Large intestine (tissue), 12 donors: Measurements from ENCODE around the gene LRR1. TPM values are rescaled to one million over a fixed set of nuclear protein-coding genes. Genes with fewer than 3 reads are reported as not detected.

Experiments
- DNase-seq, 2 donors: peaks; one replicate each; pipeline versions ENCODE4 v3.0.0 to v3.0.0-alpha.2; 2013
- H3K27ac ChIP-seq: one replicate; pipeline ENCODE4 v1.5.1; 2013; ENCODE audit warnings: low read length
- H3K27me3 ChIP-seq: 2 replicates; pipeline ENCODE4 v1.6.1; 2013; ENCODE audit warnings: low read length; ENCODE audit not compliant: control insufficient read depth, insufficient read depth
- H3K36me3 ChIP-seq: 2 replicates; pipeline ENCODE4 v1.6.1; 2013; ENCODE audit warnings: low read length; ENCODE audit not compliant: control insufficient read depth, insufficient read depth
- H3K4me1 ChIP-seq: one replicate; pipeline ENCODE4 v1.6.1; 2013; ENCODE audit warnings: low read length; ENCODE audit not compliant: control insufficient read depth, insufficient read depth
- H3K4me3 ChIP-seq: one replicate; pipeline ENCODE4 v1.5.1; 2013; ENCODE audit warnings: low read length
- H3K9me3 ChIP-seq: one replicate; pipeline ENCODE4 v1.6.1; 2013; ENCODE audit warnings: mild to moderate bottlenecking, low read depth, low read length, moderate library complexity; ENCODE audit not compliant: control insufficient read depth
- WGBS: methylation state at CpG from one replicate; pipeline ENCODE4 v1.1.5; 2013; ENCODE audit warnings: low lambda C conversion rate; ENCODE audit not compliant: insufficient coverage; 5-methylcytosine and 5-hydroxymethylcytosine counted together
- long read RNA-seq, 11 donors: transcript quantifications; one replicate each; lab custom pipeline, GENCODE V29; 2026
- polyA plus RNA-seq: library from polyadenylated mRNA; unstranded; fragments of 120-200 nt; gene quantifications from one replicate; pipeline ENCODE4 v1.2.1, GENCODE V29; 2013

Gene LRR1
- polyA plus RNA-seq: 13.4 TPM
- long read RNA-seq, donor 1, partial matches to known transcripts: 0 of 1 reads
- long read RNA-seq, donor 1, other reads (novel, unspliced or antisense): 0 of 1 reads
- long read RNA-seq, donor 2, partial matches to known transcripts: 1,139 of 1,143 reads
- long read RNA-seq, donor 2, other reads (novel, unspliced or antisense): 0 of 1,143 reads
- long read RNA-seq, donor 3: 0 reads
- long read RNA-seq, donor 4: 0 reads
- long read RNA-seq, donor 5, partial matches to known transcripts: 0 of 4 reads
- long read RNA-seq, donor 5, other reads (novel, unspliced or antisense): 0 of 4 reads
- long read RNA-seq, donor 6, partial matches to known transcripts: 13 of 42 reads
- long read RNA-seq, donor 6, other reads (novel, unspliced or antisense): 28 of 42 reads
- long read RNA-seq, donor 7, partial matches to known transcripts: 217 of 513 reads
- long read RNA-seq, donor 7, other reads (novel, unspliced or antisense): 295 of 513 reads
- long read RNA-seq, donor 8, partial matches to known transcripts: 6 of 11 reads
- long read RNA-seq, donor 8, other reads (novel, unspliced or antisense): 0 of 11 reads
- long read RNA-seq, donor 9, partial matches to known transcripts: 832 of 837 reads
- long read RNA-seq, donor 9, other reads (novel, unspliced or antisense): 0 of 837 reads
- long read RNA-seq, donor 10, partial matches to known transcripts: 13 of 44 reads
- long read RNA-seq, donor 10, other reads (novel, unspliced or antisense): 28 of 44 reads
- long read RNA-seq, donor 11, partial matches to known transcripts: 0 of 4 reads
- long read RNA-seq, donor 11, other reads (novel, unspliced or antisense): 0 of 4 reads

DNA sequence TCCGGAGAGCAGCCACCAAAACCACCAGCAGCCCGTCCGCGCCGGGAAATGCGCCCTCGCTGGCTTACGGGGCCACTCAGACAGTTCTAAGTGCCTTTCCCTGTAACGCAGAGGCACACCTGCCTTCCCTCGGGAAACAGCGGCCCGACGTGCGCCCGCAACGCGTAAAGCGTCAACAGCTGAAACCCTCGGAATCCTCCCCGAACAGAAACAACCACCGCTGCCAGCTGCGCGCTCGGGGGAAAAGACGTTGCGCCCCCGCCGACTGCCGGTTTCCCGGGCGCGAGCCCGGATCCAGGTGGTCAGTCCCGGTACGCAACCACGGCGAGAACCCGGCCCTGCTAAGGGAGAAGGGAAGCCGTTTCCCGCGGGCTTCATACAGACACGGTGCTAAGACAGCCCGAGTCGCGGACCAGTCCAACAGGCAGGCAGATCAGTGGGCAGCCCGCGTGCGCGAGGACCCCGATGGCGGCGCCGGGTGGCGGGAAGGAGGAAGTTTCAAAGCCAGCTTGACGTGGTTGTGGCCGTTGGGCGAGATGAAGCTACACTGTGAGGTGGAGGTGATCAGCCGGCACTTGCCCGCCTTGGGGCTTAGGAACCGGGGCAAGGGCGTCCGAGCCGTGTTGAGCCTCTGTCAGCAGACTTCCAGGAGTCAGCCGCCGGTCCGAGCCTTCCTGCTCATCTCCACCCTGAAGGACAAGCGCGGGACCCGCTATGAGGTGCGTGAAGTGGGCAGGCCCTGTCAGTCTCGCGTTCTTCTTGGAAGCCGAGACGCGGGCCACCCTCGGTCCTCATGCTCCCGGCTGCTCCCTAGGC is at the start of gene LRR1:
Gene LRR1, plus strand, starts transcription at position 456 of the 816 bp plus-strand sequence. Its CDS starts 81 bp downstream, at position 537.
- Histone ChIP-seq H3K9me3 (no peaks in the 10 kb centered on the region), H3K27ac (peak within 1 kb of the TSS; percentile 93), H3K4me3 (peak within 1 kb of the TSS; percentile 77), H3K27me3 (no peaks in the 10 kb centered on the region), H3K4me1 (peaks cover 16% of the 10 kb centered on the region), H3K36me3 (peaks cover 3% of the 10 kb centered on the region)
- no CpG with 5 or more reads among the region's 77 CpGs for WGBS
- peak; percentile 70 to 93 for DNase-seq

DNA sequence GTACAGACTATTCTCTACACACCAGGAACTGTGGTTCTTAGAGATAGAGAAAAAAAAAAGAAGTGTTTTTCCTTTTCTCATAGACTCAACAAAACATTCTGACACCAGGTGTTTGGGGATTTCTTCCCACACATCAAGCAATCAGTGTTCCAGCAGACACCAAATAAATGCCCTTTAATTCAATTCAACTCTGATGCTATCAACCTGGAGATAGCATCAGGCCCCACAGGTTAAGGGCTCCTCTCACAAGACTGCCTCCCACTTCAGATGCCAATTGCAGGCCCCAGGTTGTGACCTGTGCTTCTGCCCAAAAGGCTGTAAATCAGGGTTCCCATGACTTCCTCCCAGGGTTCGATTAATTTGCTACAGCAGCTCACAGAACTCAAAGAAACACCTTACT is 49.3 kb upstream of the LRR1 start:
- WGBS: no CpG with 5 or more reads among the region's 1 CpG

GRCh38 chr14:49549881-49550280 is 48.9 kb upstream of the LRR1 start:
- no peaks in the 10 kb centered on the region for H3K36me3 ChIP-seq
- H3K27ac ChIP-seq: peak overlapping the region; percentile 31
- no peaks in the 10 kb centered on the region for H3K27me3 ChIP-seq
- H3K4me3 ChIP-seq: no peak overlapping the region
- WGBS: no CpG with 5 or more reads among the region's 4 CpGs
- no peaks in the 10 kb centered on the region for H3K9me3 ChIP-seq
- peak in 1 of 2 donors; percentile 45 for DNase-seq
- H3K4me1 ChIP-seq: peaks cover 7% of the 10 kb centered on the region

More for the DNA sequence above, 49.3 kb upstream of the LRR1 start:
- Histone ChIP-seq H3K4me3 (no peak overlapping the region), H3K36me3 (no peaks in the 10 kb centered on the region), H3K9me3 (no peaks in the 10 kb centered on the region), H3K27me3 (no peaks in the 10 kb centered on the region), H3K27ac (no peak overlapping the region), H3K4me1 (peaks cover 7% of the 10 kb centered on the region)
- DNase-seq: no peak

DNA sequence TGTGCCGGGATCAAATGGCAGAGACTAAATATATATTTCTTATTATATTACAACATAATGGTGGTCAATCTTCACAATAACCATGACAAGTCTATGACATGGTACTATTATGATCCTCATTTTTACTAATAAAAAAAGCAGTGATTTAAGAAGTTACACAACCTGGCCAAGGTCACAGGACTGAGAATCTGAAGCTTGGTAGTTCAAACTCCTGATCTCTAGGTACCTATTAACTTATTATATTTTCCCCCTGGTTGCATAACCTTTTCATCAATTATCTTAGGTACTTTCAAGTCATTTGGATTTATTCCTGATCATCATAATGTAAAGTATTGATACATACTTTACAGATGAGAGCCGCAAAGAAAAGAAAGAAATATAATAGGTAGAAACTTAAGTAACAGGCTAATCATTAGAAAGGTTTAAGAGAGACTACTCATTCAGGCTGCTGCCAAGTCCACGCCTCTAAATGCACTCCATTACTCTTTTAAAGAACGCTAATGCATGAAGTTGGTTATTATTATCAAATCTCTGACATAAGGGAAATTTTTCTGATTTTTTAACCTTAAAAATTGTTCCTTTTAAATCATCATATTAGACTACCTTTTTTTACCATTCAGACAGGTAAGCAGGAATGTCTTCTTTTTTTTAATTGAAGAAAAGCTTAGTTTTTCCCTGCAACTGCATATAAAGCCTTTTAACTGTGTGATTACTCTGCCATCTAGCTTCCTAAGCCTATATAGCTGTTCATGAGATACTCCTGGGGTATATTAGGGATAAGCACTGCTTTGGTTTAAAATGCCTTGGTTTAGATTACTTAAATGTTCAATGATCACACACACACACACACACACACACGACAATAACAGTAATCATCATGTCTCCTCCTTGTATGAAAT is 48.2 kb upstream of the LRR1 start:
- peak; percentile 23 to 71 for DNase-seq
- Histone ChIP-seq H3K36me3 (no peaks in the 10 kb centered on the region), H3K27me3 (no peaks in the 10 kb centered on the region), H3K4me3 (no peak overlapping the region), H3K27ac (peak overlapping the region; percentile 31), H3K4me1 (peaks cover 7% of the 10 kb centered on the region), H3K9me3 (no peaks in the 10 kb centered on the region)
- 84% methylated on average over 3 of the region's 5 CpGs for WGBS

DNA sequence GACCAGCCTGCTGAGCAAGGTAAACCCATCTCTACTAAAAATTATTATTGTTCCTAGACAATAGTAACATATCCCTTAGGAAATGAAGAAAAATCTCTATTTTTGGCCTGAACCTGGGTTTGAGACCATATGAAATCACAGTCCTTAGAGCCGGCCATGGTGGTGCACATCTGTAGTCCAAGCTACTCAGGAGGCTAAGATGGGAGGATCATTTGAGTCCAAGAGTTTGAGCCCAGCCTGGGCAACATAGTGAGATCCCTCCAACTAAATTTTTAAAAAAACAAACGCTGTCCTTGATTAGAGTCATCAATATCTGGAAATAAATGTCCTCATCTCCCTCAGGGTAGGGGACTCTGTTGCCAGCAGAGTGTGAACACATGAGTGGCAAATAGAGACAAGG is 47.2 kb upstream of the LRR1 start:
- no peak overlapping the region for H3K27ac ChIP-seq
- H3K4me3 ChIP-seq: no peak overlapping the region
- no CpG with 5 or more reads among the region's 2 CpGs for WGBS
- no peaks in the 10 kb centered on the region for H3K9me3 ChIP-seq
- no peak for DNase-seq
- no peaks in the 10 kb centered on the region for H3K36me3 ChIP-seq
- H3K4me1 ChIP-seq: peaks cover 7% of the 10 kb centered on the region
- no peaks in the 10 kb centered on the region for H3K27me3 ChIP-seq

DNA sequence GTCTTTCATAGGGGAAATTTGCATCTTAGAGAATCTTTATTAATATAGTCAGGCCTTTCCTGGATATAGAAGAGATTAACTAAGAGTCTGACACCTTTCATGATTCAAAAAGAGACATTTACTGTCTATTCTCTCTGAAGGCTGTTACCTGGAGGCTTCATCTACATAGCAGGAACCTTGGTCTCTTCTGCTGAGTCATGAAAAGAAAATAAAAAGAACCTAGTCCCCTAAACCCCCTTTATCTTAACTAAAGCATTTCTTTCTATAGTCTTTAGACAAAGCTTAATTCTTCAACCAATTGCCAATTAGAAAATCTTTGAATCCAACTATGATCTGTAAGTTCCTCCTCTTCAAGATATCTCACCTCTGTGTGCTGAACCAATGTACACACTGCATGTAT is 45.6 kb upstream of the LRR1 start:
- H3K36me3 ChIP-seq: no peaks in the 10 kb centered on the region
- H3K4me1 ChIP-seq: peaks cover 7% of the 10 kb centered on the region
- H3K27ac ChIP-seq: no peak overlapping the region
- DNase-seq: no peak
- H3K4me3 ChIP-seq: no peak overlapping the region
- H3K9me3 ChIP-seq: no peaks in the 10 kb centered on the region
- H3K27me3 ChIP-seq: no peaks in the 10 kb centered on the region

DNA sequence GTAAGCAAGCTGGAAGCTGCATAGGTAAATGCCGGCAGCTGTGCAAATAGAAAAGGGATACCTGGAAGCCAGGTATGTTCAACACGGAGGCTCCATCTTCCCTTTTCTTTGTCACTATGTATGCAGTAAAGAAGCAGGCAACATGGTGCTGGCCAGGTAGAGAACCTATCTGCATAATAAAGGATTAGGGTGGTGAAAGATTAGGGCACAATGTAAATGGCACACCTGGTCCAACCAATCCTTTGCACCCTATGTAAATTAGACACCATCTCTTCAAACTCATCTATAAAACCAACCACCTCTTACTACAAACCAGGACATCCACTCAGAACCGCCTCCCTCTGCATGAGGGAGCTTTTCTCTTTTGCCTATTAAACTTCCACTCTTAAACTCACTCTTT is 44.8 kb upstream of the LRR1 start:
- no peaks in the 10 kb centered on the region for H3K36me3 ChIP-seq
- H3K4me1 ChIP-seq: peaks cover 7% of the 10 kb centered on the region
- H3K4me3 ChIP-seq: no peak overlapping the region
- no peaks in the 10 kb centered on the region for H3K27me3 ChIP-seq
- no peak overlapping the region for H3K27ac ChIP-seq
- H3K9me3 ChIP-seq: no peaks in the 10 kb centered on the region
- no peak for DNase-seq
- no CpG with 5 or more reads among the region's 3 CpGs for WGBS

DNA sequence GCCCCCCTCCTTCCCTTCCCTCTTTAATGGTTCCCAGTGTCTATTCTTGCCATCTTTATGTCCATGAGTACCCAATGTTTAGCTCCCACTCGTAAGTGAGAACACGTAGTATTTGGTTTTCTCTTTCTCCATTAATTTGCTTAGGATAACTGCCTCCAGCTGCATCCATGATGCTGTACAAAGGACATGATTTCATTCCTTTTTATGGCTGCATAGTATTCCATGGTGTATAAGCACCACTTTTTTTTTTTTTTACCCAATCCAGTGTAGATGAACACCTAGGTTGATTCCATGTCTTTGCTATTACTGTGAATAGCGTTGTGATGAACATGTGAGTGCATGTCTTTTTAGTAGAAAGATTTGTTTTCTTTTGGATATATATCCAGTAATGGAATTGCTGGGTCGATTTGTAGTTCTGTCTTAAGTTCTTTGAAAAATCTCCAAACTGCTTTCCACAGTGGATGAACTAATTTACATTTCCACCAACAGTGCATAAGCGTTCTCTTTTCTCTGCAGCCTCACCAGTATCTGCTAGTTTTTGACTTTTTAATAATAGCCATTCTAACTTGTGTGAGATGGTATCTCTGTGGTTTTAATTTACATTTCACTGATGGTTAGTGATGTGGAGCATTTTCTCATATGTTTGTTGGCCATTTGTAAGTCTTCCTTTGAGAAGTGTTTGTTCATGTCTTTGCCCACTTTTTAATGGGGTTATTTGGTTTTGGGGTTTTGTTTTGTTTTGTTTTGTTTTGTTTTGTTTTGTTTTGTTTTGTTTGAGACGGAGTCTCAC is 38.6 kb upstream of the LRR1 start:
- Histone ChIP-seq H3K36me3 (no peaks in the 10 kb centered on the region), H3K27me3 (no peaks in the 10 kb centered on the region), H3K4me1 (no peaks in the 10 kb centered on the region), H3K9me3 (no peaks in the 10 kb centered on the region), H3K4me3 (no peak overlapping the region), H3K27ac (no peak overlapping the region)
- no peak for DNase-seq
- WGBS: no CpG with 5 or more reads among the region's 6 CpGs

DNA sequence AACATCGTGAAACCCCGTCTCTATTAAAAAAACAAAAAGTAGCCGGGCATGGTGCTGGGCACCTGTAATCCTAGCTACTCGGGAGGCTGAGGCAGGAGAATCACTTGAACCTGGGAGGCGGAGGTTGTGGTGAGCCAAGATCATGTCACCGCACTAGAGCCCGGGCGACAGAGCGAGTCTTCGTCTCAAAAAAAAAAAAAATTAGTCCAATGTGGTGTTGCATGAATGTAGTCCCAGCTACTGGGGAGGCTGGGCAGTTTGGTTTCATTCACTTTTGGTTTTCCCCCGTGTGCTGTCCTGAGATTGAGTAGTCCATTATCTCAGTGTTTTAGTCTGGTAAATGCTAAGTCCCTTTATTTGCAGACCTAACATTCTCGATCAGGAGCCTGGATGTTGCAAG is 32.0 kb upstream of the LRR1 start:
- no peak overlapping the region for H3K4me3 ChIP-seq
- no peaks in the 10 kb centered on the region for H3K4me1 ChIP-seq
- no peaks in the 10 kb centered on the region for H3K27me3 ChIP-seq
- H3K36me3 ChIP-seq: no peaks in the 10 kb centered on the region
- no peak overlapping the region for H3K27ac ChIP-seq
- DNase-seq: no peak
- H3K9me3 ChIP-seq: no peaks in the 10 kb centered on the region
- no CpG with 5 or more reads among the region's 12 CpGs for WGBS
